Measurements from ENCODE around the gene ADSS1.

DNA sequence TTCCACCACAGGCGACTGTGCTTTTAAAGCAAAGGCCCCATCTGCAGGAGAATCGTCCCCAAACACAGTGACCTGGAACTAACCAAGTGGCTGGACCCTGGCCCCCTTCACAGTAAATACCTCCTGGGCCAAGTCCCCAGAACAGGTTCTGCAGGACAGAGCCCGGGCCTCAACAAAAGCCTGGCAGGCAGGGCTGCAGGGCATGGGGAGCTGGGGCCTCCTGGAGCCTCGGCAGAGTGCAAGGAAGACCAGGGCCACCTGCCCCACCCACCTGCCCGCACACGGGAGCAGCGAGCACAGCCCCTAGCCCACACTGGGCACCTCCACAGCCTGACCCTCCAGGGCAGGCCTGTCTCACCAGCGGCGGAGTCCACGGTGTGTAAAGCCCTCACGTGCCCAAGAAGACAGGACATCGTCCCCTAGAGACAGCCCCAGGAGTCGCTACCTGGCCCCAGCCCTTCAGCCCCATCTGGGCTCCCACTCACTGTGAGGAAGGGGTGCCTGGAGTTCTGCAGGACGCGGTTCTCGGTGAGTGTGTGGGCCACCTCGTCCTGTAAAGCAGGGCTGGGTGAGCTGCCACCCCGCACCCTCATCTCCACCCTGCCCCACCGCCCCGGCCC, 50.5 kb downstream of the ADSS1 start:
- TF ChIP-seq CTCF (IDR thresholded peaks at IDR 0.05): no peak
- TF ChIP-seq POLR2A (IDR thresholded peaks at IDR 0.05): no peak
- TF ChIP-seq POLR2AphosphoS5 (IDR thresholded peaks at IDR 0.05): no peak
